ENCODE data around the gene WASL. TPM values are rescaled to one million over a fixed set of nuclear protein-coding genes. Genes with fewer than 3 reads are reported as not detected.

WASL gene
- total RNA-seq, 1 donor from 2014 or later = 35.0 TPM

DNA sequence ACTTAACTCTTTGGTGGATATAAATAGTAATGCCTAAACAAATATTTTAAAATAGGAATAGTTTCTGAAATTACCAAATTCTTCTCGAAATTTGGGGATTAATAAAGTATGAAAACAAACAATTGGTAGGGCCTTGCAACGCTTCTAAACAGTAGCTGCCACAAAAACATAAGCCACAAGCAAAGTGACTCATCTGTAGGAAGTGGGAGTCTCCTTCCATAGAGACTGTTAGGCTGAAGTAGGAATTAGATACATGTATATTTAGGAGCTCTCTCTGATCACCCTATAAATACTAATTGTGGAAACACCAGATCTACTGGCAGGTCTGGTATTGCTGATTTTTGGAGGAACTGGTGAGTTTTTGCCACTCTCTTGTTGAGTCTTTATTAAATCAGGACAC, 98.8 kb downstream of the WASL start:
- peaks cover 5% of the 10 kb centered on the region for H3K4me1 Mint-ChIP-seq

GRCh38 chr7:123647106-123647730, 101.6 kb downstream of the WASL start:
- Mint-ChIP-seq H3K9me3 (no peaks in the 10 kb centered on the region), H3K27ac (no peak overlapping the region), H3K4me3 (no peak overlapping the region), H3K4me1 (peaks cover 25% of the 10 kb centered on the region), H3K36me3 (no peaks in the 10 kb centered on the region), H3K27me3 (ENCODE audit: low read depth) (no peaks in the 10 kb centered on the region)
- no peak for DNase-seq (ENCODE audit: low spot score in 2 of 2, unreplicated experiment in 2 of 2)
- TF ChIP-seq, protein P1, sequence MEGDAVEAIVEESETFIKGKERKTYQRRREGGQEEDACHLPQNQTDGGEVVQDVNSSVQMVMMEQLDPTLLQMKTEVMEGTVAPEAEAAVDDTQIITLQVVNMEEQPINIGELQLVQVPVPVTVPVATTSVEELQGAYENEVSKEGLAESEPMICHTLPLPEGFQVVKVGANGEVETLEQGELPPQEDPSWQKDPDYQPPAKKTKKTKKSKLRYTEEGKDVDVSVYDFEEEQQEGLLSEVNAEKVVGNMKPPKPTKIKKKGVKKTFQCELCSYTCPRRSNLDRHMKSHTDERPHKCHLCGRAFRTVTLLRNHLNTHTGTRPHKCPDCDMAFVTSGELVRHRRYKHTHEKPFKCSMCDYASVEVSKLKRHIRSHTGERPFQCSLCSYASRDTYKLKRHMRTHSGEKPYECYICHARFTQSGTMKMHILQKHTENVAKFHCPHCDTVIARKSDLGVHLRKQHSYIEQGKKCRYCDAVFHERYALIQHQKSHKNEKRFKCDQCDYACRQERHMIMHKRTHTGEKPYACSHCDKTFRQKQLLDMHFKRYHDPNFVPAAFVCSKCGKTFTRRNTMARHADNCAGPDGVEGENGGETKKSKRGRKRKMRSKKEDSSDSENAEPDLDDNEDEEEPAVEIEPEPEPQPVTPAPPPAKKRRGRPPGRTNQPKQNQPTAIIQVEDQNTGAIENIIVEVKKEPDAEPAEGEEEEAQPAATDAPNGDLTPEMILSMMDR (IDR thresholded peaks at IDR 0.05; ENCODE audit: unreplicated experiment) = no peak

More for the DNA sequence above, 98.8 kb downstream of the WASL start:
- Mint-ChIP-seq H3K27me3 (ENCODE audit: low read depth) (no peaks in the 10 kb centered on the region), H3K27ac (no peak overlapping the region), H3K36me3 (no peaks in the 10 kb centered on the region), H3K4me3 (no peak overlapping the region), H3K9me3 (no peaks in the 10 kb centered on the region)
- TF ChIP-seq, protein P1 (IDR thresholded peaks at IDR 0.05; ENCODE audit: unreplicated experiment) = no peak
- DNase-seq (ENCODE audit: low spot score in 2 of 2, unreplicated experiment in 2 of 2) = no peak

GRCh38 chr7:123645516-123645915, 103.3 kb downstream of the WASL start:
- peaks cover 25% of the 10 kb centered on the region for H3K4me1 Mint-ChIP-seq
- H3K9me3 Mint-ChIP-seq = no peaks in the 10 kb centered on the region
- no peak overlapping the region for H3K4me3 Mint-ChIP-seq
- TF ChIP-seq, protein P1 (IDR thresholded peaks at IDR 0.05; ENCODE audit: unreplicated experiment) = no peak
- H3K27me3 Mint-ChIP-seq (ENCODE audit: low read depth) = no peaks in the 10 kb centered on the region
- H3K36me3 Mint-ChIP-seq = no peaks in the 10 kb centered on the region
- H3K27ac Mint-ChIP-seq = no peak overlapping the region
- DNase-seq (ENCODE audit: low spot score in 2 of 2, unreplicated experiment in 2 of 2) = no peak

DNA sequence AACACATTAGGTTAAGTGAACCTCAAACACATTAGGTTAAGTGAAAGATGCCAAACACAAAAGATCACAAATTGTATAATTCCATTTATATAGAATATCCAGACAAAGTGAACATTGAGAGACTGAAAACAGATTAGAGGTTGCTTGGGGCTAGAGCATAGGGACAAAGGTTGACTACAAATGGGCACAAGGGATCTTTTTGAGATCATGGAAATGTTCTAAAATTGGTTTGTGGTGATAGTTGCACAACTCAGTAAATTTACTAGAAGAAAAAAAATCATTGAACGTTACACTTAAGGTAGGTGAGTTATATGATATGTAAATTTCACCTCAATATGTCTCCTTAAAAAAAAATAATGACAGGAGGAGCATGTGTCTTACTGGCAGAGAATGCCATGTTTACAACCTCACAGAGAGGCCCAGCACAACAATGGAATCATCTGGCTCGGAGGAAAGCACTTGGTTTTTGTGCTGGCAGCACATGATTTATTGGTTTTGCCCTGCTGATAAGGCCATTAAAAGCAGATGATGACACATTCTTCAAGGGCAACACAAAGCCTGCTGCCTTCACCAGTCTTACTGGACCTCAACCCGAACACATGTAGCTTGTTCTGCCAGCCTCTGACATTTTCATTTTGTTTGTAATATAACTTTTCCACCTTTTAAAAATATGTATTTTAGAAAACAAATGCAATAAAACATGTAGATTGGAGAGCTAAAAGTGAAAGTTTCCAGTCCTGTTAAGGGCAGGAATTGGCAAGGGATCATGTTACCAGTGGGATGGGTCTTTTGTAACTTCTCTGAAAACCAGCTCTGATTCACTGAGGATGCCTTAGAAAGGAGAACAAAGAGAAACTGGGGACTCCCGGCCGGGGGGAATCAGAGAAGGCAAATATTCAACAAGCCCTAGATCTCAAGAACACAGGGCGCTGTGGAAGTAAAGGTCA, 105.0 kb downstream of the WASL start:
- TF ChIP-seq, protein P1 (IDR thresholded peaks at IDR 0.05; ENCODE audit: unreplicated experiment) = no peak
- no peak for DNase-seq (ENCODE audit: low spot score in 2 of 2, unreplicated experiment in 2 of 2)
- peaks cover 25% of the 10 kb centered on the region for H3K4me1 Mint-ChIP-seq
- H3K27me3 Mint-ChIP-seq (ENCODE audit: low read depth) = no peaks in the 10 kb centered on the region
- peak overlapping the region; percentile 37 for H3K4me3 Mint-ChIP-seq
- H3K9me3 Mint-ChIP-seq = no peaks in the 10 kb centered on the region
- no peaks in the 10 kb centered on the region for H3K36me3 Mint-ChIP-seq
- H3K27ac Mint-ChIP-seq = peak overlapping the region; percentile 68

DNA sequence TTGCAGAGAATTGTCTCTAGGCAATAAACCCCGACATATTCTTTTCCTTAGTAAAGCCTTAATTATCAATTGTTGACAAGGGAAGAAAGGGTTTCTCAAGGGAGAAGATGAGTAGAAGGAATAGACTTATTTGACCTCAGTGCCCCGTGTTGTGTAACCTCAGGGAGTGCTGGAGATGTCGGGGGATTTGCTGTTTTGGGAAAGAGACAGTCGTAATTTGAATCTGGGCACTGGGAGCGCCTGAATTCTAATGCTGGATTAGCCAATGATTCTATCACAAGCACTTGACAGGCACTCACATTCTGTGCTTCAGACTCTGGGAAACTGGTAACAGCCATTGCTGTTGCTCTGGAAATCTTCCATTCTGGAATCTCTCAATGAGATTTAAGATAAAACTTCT, 106.9 kb downstream of the WASL start:
- Mint-ChIP-seq H3K27me3 (ENCODE audit: low read depth) (no peaks in the 10 kb centered on the region), H3K36me3 (no peaks in the 10 kb centered on the region), H3K4me1 (peaks cover 36% of the 10 kb centered on the region), H3K9me3 (peaks cover 3% of the 10 kb centered on the region), H3K27ac (no peak overlapping the region), H3K4me3 (no peak overlapping the region)
- TF ChIP-seq, protein P1 (IDR thresholded peaks at IDR 0.05; ENCODE audit: unreplicated experiment) = no peak
- DNase-seq (ENCODE audit: low spot score in 2 of 2, unreplicated experiment in 2 of 2) = no peak
